Keratinocyte (primary cell): Measurements from ENCODE around the gene NRG3. TPM values are rescaled to one million over a fixed set of nuclear protein-coding genes. Genes with fewer than 3 reads are reported as not detected.

ENCODE experiments used
- DNase-seq: peaks from one replicate; pipeline ENCODE4 v3.0.0-alpha.2; 2011; ENCODE audit warnings: low read depth, missing footprints, low spot score
- FAIRE-seq: peaks from 2 replicates; lab custom pipeline; 2011; peaks lifted over from hg19 to GRCh38; lab: Jason Lieb, UNC
- H2AFZ ChIP-seq: 2 replicates; pipeline ENCODE4 v1.6.0; 2012; ENCODE audit warnings: low read length, control low read depth, inconsistent platforms; ENCODE audit not compliant: control insufficient read depth
- H3K27ac ChIP-seq: 2 replicates; pipeline ENCODE4 v1.5.1; 2011; ENCODE audit warnings: low read length; ENCODE audit not compliant: control insufficient read depth, insufficient read depth
- H3K27me3 ChIP-seq: 3 replicates; pipeline ENCODE4 v1.6.0; 2011; ENCODE audit warnings: low read length; ENCODE audit not compliant: control insufficient read depth, insufficient read depth; ENCODE audit errors: extremely low read depth
- H3K36me3 ChIP-seq, 2 experiments: 2 replicates in 1 of 2; 3 replicates in 1 of 2; pipeline ENCODE4 v1.5.1; 2011; ENCODE audit warnings: low read length in 2 of 2, mild to moderate bottlenecking in 1 of 2; ENCODE audit not compliant: control insufficient read depth in 2 of 2, insufficient read depth in 2 of 2; ENCODE audit errors: extremely low read depth in 1 of 2
- H3K4me1 ChIP-seq: 3 replicates; pipeline ENCODE4 v1.5.1; 2011; ENCODE audit warnings: low read length; ENCODE audit not compliant: control insufficient read depth, insufficient read depth; ENCODE audit errors: extremely low read depth
- H3K4me2 ChIP-seq: 3 replicates; pipeline ENCODE4 v1.6.0; 2011; ENCODE audit warnings: low read depth, low read length; ENCODE audit not compliant: control insufficient read depth, insufficient read depth; ENCODE audit errors: extremely low read depth
- H3K4me3 ChIP-seq, 3 experiments: fragments of 200-600 bp in 1 of 3; sonication (generic) in 1 of 3; 2 replicates in 2 of 3; 3 replicates in 1 of 3; pipeline ENCODE4 v1.5.1; 2011 to 2016; ENCODE audit warnings: low read length in 3 of 3, mild to moderate bottlenecking in 3 of 3, control low read depth in 2 of 3, inconsistent platforms in 1 of 3, low read depth in 1 of 3, mixed read lengths in 1 of 3, mixed run types in 1 of 3, moderate library complexity in 1 of 3; ENCODE audit not compliant: control insufficient read depth in 2 of 3, insufficient read depth in 2 of 3; ENCODE audit errors: extremely low read depth in 1 of 3
- H3K79me2 ChIP-seq: 2 replicates; pipeline ENCODE4 v1.6.0; 2012; ENCODE audit warnings: low read length; ENCODE audit not compliant: control insufficient read depth, insufficient read depth
- H3K9ac ChIP-seq: 3 replicates; pipeline ENCODE4 v1.6.0; 2011; ENCODE audit warnings: low read length; ENCODE audit not compliant: control insufficient read depth, insufficient read depth; ENCODE audit errors: extremely low read depth
- H3K9me1 ChIP-seq: 3 replicates; pipeline ENCODE4 v1.6.0; 2011; ENCODE audit warnings: low read length; ENCODE audit not compliant: control insufficient read depth, insufficient read depth; ENCODE audit errors: extremely low read depth
- H3K9me3 ChIP-seq: 2 replicates; pipeline ENCODE4 v1.5.1; 2012; ENCODE audit warnings: low read depth, low read length; ENCODE audit not compliant: control insufficient read depth
- H4K20me1 ChIP-seq: 3 replicates; pipeline ENCODE4 v1.6.0; 2011; ENCODE audit warnings: low read length; ENCODE audit not compliant: control insufficient read depth, insufficient read depth; ENCODE audit errors: extremely low read depth
- CTCF ChIP-seq, 3 experiments: IDR thresholded peaks in 1 of 3; conservative IDR thresholded peaks in 1 of 3; optimal IDR thresholded peaks in 1 of 3; 2 replicates in 2 of 3; 3 replicates in 1 of 3; pipeline versions ENCODE3 to v1.5.1; 2011; ENCODE audit warnings: low read length in 3 of 3, mild to moderate bottlenecking in 3 of 3, moderate library complexity in 2 of 3, control low read depth in 1 of 3, inconsistent platforms in 1 of 3; ENCODE audit not compliant: insufficient read depth in 2 of 3; ENCODE audit errors: extremely low read depth in 1 of 3
- EZH2 ChIP-seq: IDR thresholded peaks from one replicate; pipeline ENCODE4 v1.6.1; 2012; ENCODE audit warnings: inconsistent platforms, mild to moderate bottlenecking, low read length, moderate library complexity
- dilution Hi-C: fragments of 300-500 bp; cut with MboI; formaldehyde crosslinking; loops from one replicate; pipeline ENCODE4 v1.7.0; 2020; ENCODE audit warnings: low sequenced_read_pairs; ENCODE audit not compliant: extremely low pct_ligation_motif_present
- polyA plus RNA-seq, 5 experiments: library from polyadenylated mRNA; depleted of rRNA in 3 of 5; stranded (reverse) in 3 of 5; stranded (forward) in 1 of 5; unstranded in 1 of 5; fragments of >200 nt; gene quantifications; 1 replicate in 1 of 5; 2 replicates in 3 of 5; 3 replicates in 1 of 5; pipeline versions ENCODE4 v1.2.1 to v1.2.3, GENCODE V29; 2011 to 2012; ENCODE audit warnings: missing spikeins in 2 of 5, low read depth in 1 of 5, low replicate concordance in 1 of 5

Gene NRG3
- polyA plus RNA-seq, 1 donor (not counting 4 experiments of a cell fraction or from before 2014, with no cell fraction given), result not detected

- dilution Hi-C loops, result no loop called here
- no peak for DNase-seq
- no peak for FAIRE-seq
Observed at GRCh38 chr10:82685087-82685486, 810.1 kb downstream of the NRG3 start.

GRCh38 chr10:82691211-82691610 is 816.2 kb downstream of the NRG3 start:
- Histone ChIP-seq H3K9me1 (no peaks in the 10 kb centered on the region), H2AFZ (no peak overlapping the region), H3K36me3 (no peaks in the 10 kb centered on the region), H3K27me3 (no peaks in the 10 kb centered on the region), H3K4me2 (no peak overlapping the region), H3K9ac (no peak overlapping the region), H3K4me3 (no peak overlapping the region), H3K79me2 (no peaks in the 10 kb centered on the region), H3K4me1 (no peaks in the 10 kb centered on the region), H4K20me1 (no peaks in the 10 kb centered on the region), H3K9me3 (no peaks in the 10 kb centered on the region), H3K27ac (no peak overlapping the region)
- dilution Hi-C loops, result no loop called here
- FAIRE-seq (no peak), DNase-seq (no peak)
- TF ChIP-seq EZH2, result no peak
- TF ChIP-seq CTCF (optimal IDR thresholded peaks at IDR 0.05 in 1 of 3, IDR thresholded peaks at IDR 0.05 in 1 of 3, conservative IDR thresholded peaks at IDR 0.05 in 1 of 3; ENCODE audit: extremely low read depth in 1 of 3, insufficient read depth in 2 of 3, low read length in 3 of 3), result no peak

More at GRCh38 chr10:82685087-82685486, 810.1 kb downstream of the NRG3 start:
- no peaks in the 10 kb centered on the region for H3K79me2 ChIP-seq
- H2AFZ ChIP-seq, result no peak overlapping the region
- H3K9me1 ChIP-seq, result no peaks in the 10 kb centered on the region
- H3K4me2 ChIP-seq, result no peak overlapping the region
- no peak overlapping the region for H3K4me3 ChIP-seq
- TF ChIP-seq EZH2 (no peak), CTCF (optimal IDR thresholded peaks at IDR 0.05 in 1 of 3, IDR thresholded peaks at IDR 0.05 in 1 of 3, conservative IDR thresholded peaks at IDR 0.05 in 1 of 3; ENCODE audit: extremely low read depth in 1 of 3, insufficient read depth in 2 of 3, low read length in 3 of 3) (no peak)
- no peaks in the 10 kb centered on the region for H3K36me3 ChIP-seq
- H4K20me1 ChIP-seq, result no peaks in the 10 kb centered on the region
- H3K4me1 ChIP-seq, result no peaks in the 10 kb centered on the region
- H3K9me3 ChIP-seq, result no peaks in the 10 kb centered on the region
- H3K27me3 ChIP-seq, result no peaks in the 10 kb centered on the region
- no peak overlapping the region for H3K9ac ChIP-seq
- no peak overlapping the region for H3K27ac ChIP-seq
